Duodenal mucosa (tissue), 2 donors: ENCODE measurements around the gene LCN15.

Experiments used
- H3K27ac ChIP-seq: one replicate; pipeline ENCODE4 v1.7.0; 2013; ENCODE audit warnings: low read depth, low read length
- H3K27me3 ChIP-seq, 2 donors: one replicate each; pipeline ENCODE4 v1.7.0; 2013; ENCODE audit warnings: low read length in 2 of 2, control low read depth in 1 of 2; ENCODE audit not compliant: insufficient read depth in 2 of 2, control insufficient read depth in 1 of 2
- H3K36me3 ChIP-seq, 2 donors: one replicate each; pipeline ENCODE4 v1.7.0; 2013; ENCODE audit warnings: low read length in 2 of 2, control low read depth in 1 of 2; ENCODE audit not compliant: insufficient read depth in 2 of 2, control insufficient read depth in 1 of 2
- H3K4me1 ChIP-seq, 2 donors: one replicate each; pipeline ENCODE4 v1.7.0; 2013; ENCODE audit warnings: low read length in 2 of 2, control low read depth in 1 of 2; ENCODE audit not compliant: insufficient read depth in 2 of 2, control insufficient read depth in 1 of 2
- H3K4me3 ChIP-seq, 2 donors: one replicate each; pipeline ENCODE4 v1.7.0; 2013; ENCODE audit warnings: low read length in 2 of 2, low read depth in 1 of 2
- H3K9ac ChIP-seq, 2 donors: one replicate each; pipeline ENCODE4 v1.7.0; 2013; ENCODE audit warnings: low read length in 2 of 2, low read depth in 1 of 2
- H3K9me3 ChIP-seq, 2 donors: one replicate each; pipeline ENCODE4 v1.7.0; 2013; ENCODE audit warnings: low read length in 2 of 2, control low read depth in 1 of 2; ENCODE audit not compliant: control insufficient read depth in 1 of 2

The LCN15 gene

GRCh38 chr9:136722969-136723356, 41.4 kb downstream of the LCN15 start:
- no peaks in the 10 kb centered on the region for H3K9me3 ChIP-seq
- no peak overlapping the region for H3K27ac ChIP-seq
- peaks cover 22 to 48% of the 10 kb centered on the region in 2 donors for H3K36me3 ChIP-seq
- H3K9ac ChIP-seq: no peak overlapping the region
- peaks cover 5 to 6% of the 10 kb centered on the region in 2 donors for H3K27me3 ChIP-seq
- H3K4me3 ChIP-seq: no peak overlapping the region
- peaks cover 16 to 44% of the 10 kb centered on the region in 2 donors for H3K4me1 ChIP-seq

GRCh38 chr9:136722093-136722968, 42.0 kb downstream of the LCN15 start:
- Histone ChIP-seq H3K36me3 (peaks cover 22 to 48% of the 10 kb centered on the region in 2 donors), H3K27ac (no peak overlapping the region), H3K4me3 (no peak overlapping the region), H3K9me3 (no peaks in the 10 kb centered on the region), H3K4me1 (peaks cover 16 to 42% of the 10 kb centered on the region in 2 donors), H3K9ac (no peak overlapping the region), H3K27me3 (peaks cover 5 to 6% of the 10 kb centered on the region in 2 donors)

GRCh38 chr9:136721339-136722092, 42.8 kb downstream of the LCN15 start:
- H3K27ac ChIP-seq: no peak overlapping the region
- peaks cover 22 to 48% of the 10 kb centered on the region in 2 donors for H3K36me3 ChIP-seq
- H3K4me1 ChIP-seq: peaks cover 11 to 34% of the 10 kb centered on the region in 2 donors
- H3K27me3 ChIP-seq: peaks cover 5 to 6% of the 10 kb centered on the region in 2 donors
- H3K4me3 ChIP-seq: no peak overlapping the region
- H3K9ac ChIP-seq: no peak overlapping the region
- no peaks in the 10 kb centered on the region for H3K9me3 ChIP-seq

GRCh38 chr9:136720898-136721338, 43.4 kb downstream of the LCN15 start:
- peaks cover 5 to 7% of the 10 kb centered on the region in 2 donors for H3K27me3 ChIP-seq
- H3K9me3 ChIP-seq: no peaks in the 10 kb centered on the region
- H3K9ac ChIP-seq: no peak overlapping the region
- no peak overlapping the region for H3K27ac ChIP-seq
- no peak overlapping the region for H3K4me3 ChIP-seq
- H3K4me1 ChIP-seq: peaks cover 5 to 28% of the 10 kb centered on the region in 2 donors
- H3K36me3 ChIP-seq: peaks cover 22 to 43% of the 10 kb centered on the region in 2 donors

- peaks cover 22 to 37% of the 10 kb centered on the region in 2 donors for H3K36me3 ChIP-seq
- peaks cover 0 to 22% of the 10 kb centered on the region in 2 donors for H3K4me1 ChIP-seq
- no peak overlapping the region for H3K4me3 ChIP-seq
- peaks cover 8 to 10% of the 10 kb centered on the region in 2 donors for H3K27me3 ChIP-seq
- H3K9ac ChIP-seq: no peak overlapping the region
- H3K9me3 ChIP-seq: no peaks in the 10 kb centered on the region
- no peak overlapping the region for H3K27ac ChIP-seq
These were observed 43.9 kb downstream of the LCN15 start for GRCh38 chr9:136720251-136720897.

GRCh38 chr9:136719195-136719880, 45.0 kb downstream of the LCN15 start:
- no peak overlapping the region for H3K9ac ChIP-seq
- no peak overlapping the region for H3K4me3 ChIP-seq
- H3K27me3 ChIP-seq: peaks cover 13 to 18% of the 10 kb centered on the region in 2 donors
- peaks cover 17 to 29% of the 10 kb centered on the region in 2 donors for H3K36me3 ChIP-seq
- H3K27ac ChIP-seq: no peak overlapping the region
- H3K4me1 ChIP-seq: peaks cover 0 to 21% of the 10 kb centered on the region in 2 donors
- H3K9me3 ChIP-seq: no peaks in the 10 kb centered on the region

- no peak overlapping the region for H3K4me3 ChIP-seq
- no peak overlapping the region for H3K27ac ChIP-seq
- peaks cover 20 to 25% of the 10 kb centered on the region in 2 donors for H3K27me3 ChIP-seq
- no peak overlapping the region for H3K9ac ChIP-seq
- H3K4me1 ChIP-seq: peaks cover 0 to 21% of the 10 kb centered on the region in 2 donors
- H3K9me3 ChIP-seq: no peaks in the 10 kb centered on the region
- peaks cover 9 to 21% of the 10 kb centered on the region in 2 donors for H3K36me3 ChIP-seq
These were observed 45.7 kb downstream of the LCN15 start for GRCh38 chr9:136718345-136719194.

GRCh38 chr9:136717399-136717798, 46.9 kb downstream of the LCN15 start:
- no peaks in the 10 kb centered on the region for H3K9me3 ChIP-seq
- H3K27ac ChIP-seq: no peak overlapping the region
- H3K36me3 ChIP-seq: peaks cover under 1 to 10% of the 10 kb centered on the region in 2 donors
- no peak overlapping the region for H3K4me3 ChIP-seq
- no peak overlapping the region for H3K9ac ChIP-seq
- H3K4me1 ChIP-seq: peaks cover 0 to 18% of the 10 kb centered on the region in 2 donors
- H3K27me3 ChIP-seq: peaks cover 29 to 34% of the 10 kb centered on the region in 2 donors

GRCh38 chr9:136714893-136715274, 49.4 kb downstream of the LCN15 start:
- H3K4me3 ChIP-seq: no peak overlapping the region
- no peak overlapping the region for H3K27ac ChIP-seq
- no peaks in the 10 kb centered on the region for H3K9me3 ChIP-seq
- H3K4me1 ChIP-seq: peaks cover 0 to 11% of the 10 kb centered on the region in 2 donors
- H3K36me3 ChIP-seq: no peaks in the 10 kb centered on the region
- no peak overlapping the region for H3K9ac ChIP-seq
- peaks cover 35 to 44% of the 10 kb centered on the region in 2 donors for H3K27me3 ChIP-seq
